Measurements from ENCODE around the gene SUGP2.

The SUGP2 gene

DNA sequence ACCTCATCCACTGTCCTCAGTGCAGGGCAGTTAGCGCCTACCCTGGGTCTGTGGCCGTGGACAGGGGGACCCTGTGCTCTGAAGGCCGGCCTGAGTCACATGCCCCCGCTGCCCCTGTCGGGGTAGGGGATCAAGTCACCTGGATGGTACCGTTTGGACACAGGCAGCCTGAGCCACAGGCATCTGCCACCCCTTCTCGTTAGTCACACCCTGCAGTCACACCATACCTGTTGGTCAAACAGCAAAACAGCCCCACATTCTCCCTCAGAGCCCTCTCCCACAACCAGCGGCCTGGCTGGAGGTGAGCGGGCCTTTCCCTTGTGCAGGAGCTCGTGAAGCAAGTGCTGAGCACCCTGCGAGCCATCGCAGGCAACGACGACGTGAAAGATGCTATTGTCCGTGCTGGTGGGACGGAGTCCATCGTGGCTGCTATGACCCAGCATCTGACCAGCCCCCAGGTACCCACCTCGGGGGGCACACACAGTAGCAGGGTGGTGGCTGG is 21.7 kb upstream of the SUGP2 start:
- H3K27ac ChIP-seq (ENCODE audit: poor library complexity, severe bottlenecking): no peak overlapping the region
- H3K4me1 ChIP-seq (ENCODE audit: insufficient read depth, poor library complexity, severe bottlenecking): no peaks in the 10 kb centered on the region
- ATAC-seq (ENCODE audit: low read depth) (no peak), DNase-seq (ENCODE audit: low spot score) (no peak)
- no peaks in the 10 kb centered on the region for H3K27me3 ChIP-seq (ENCODE audit: insufficient read depth, poor library complexity, severe bottlenecking)
- H3K36me3 ChIP-seq (ENCODE audit: low read depth): peaks cover 62% of the 10 kb centered on the region
- TF ChIP-seq, protein P1, sequence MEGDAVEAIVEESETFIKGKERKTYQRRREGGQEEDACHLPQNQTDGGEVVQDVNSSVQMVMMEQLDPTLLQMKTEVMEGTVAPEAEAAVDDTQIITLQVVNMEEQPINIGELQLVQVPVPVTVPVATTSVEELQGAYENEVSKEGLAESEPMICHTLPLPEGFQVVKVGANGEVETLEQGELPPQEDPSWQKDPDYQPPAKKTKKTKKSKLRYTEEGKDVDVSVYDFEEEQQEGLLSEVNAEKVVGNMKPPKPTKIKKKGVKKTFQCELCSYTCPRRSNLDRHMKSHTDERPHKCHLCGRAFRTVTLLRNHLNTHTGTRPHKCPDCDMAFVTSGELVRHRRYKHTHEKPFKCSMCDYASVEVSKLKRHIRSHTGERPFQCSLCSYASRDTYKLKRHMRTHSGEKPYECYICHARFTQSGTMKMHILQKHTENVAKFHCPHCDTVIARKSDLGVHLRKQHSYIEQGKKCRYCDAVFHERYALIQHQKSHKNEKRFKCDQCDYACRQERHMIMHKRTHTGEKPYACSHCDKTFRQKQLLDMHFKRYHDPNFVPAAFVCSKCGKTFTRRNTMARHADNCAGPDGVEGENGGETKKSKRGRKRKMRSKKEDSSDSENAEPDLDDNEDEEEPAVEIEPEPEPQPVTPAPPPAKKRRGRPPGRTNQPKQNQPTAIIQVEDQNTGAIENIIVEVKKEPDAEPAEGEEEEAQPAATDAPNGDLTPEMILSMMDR (IDR thresholded peaks at IDR 0.05; ENCODE audit: poor library complexity, severe bottlenecking): no peak
- H3K4me3 ChIP-seq (ENCODE audit: severe bottlenecking): no peak overlapping the region
- no peaks in the 10 kb centered on the region for H3K9me3 ChIP-seq (ENCODE audit: severe bottlenecking)

DNA sequence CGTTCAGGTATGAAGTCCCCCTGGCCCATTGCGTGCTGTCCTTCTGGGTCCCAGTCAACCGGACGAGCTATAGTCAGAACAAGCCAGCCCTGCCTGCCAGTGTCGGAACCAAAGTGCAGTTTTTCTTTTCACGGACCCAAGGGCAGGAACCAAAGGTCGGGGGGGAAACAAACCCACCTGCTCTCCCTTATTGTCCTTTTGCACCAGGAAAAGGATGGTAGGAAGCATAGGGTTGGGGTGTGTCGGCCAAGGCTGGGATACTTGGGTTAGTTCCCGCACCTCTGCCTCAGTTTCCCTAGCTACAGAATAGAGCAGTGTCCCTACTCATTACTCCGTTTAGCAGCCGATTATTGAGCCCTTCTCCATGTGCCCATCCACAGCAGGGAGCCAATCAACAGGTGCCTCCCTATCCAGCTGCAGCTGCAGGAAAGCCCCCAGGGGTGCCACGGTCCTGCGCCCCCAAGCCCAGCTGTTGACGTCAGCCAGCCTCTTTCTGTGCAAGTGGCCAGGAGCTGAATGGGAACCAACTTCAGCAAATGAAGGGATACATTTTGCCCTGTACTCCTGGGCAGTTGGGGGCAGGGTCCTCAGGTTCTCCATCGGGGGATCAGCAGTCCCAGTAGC is 21.1 kb upstream of the SUGP2 start:
- H3K27ac ChIP-seq (ENCODE audit: poor library complexity, severe bottlenecking): no peak overlapping the region
- no peaks in the 10 kb centered on the region for H3K4me1 ChIP-seq (ENCODE audit: insufficient read depth, poor library complexity, severe bottlenecking)
- H3K4me3 ChIP-seq (ENCODE audit: severe bottlenecking): no peak overlapping the region
- no peaks in the 10 kb centered on the region for H3K27me3 ChIP-seq (ENCODE audit: insufficient read depth, poor library complexity, severe bottlenecking)
- TF ChIP-seq, protein P1 (IDR thresholded peaks at IDR 0.05; ENCODE audit: poor library complexity, severe bottlenecking): no peak
- H3K9me3 ChIP-seq (ENCODE audit: severe bottlenecking): no peaks in the 10 kb centered on the region
- ATAC-seq (ENCODE audit: low read depth) (no peak), DNase-seq (ENCODE audit: low spot score) (no peak)
- H3K36me3 ChIP-seq (ENCODE audit: low read depth): peaks cover 66% of the 10 kb centered on the region

DNA sequence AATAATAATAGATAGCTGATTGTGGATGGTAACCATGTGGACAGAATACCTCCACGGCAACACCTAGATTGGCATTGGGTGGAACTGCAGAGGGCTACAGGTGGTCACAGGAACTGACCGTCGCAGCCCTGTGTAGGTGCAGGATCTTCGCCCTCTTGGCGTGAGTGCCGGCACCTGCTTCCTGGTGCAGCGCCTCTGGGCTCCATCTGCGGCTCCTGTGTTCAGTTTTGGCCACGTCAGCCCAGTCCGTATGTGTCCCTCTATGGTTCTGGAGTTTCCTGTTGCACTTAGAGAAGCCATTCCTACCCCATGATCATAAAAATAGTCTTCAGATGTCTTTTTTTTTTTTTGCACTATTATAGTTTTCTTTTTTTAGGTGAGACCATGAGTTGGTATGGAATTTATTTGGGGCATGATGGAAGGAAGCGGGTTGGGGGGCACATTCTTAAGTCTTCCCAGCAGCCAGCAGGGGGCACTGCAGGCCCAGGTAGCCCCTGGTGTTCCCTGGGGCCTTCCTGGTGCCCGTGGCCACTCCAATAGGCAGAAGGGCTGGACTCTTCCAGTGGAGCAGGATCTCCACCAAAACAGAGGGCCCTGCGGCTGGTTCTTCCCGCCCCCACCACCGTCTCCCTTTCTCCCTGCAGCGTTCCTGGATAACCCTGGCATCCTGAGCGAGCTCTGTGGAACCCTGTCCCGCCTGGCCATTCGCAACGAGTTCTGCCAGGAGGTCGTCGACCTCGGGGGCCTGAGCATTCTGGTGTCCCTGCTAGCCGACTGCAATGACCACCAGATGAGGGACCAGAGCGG is 20.4 kb upstream of the SUGP2 start:
- Histone ChIP-seq H3K9me3 (ENCODE audit: severe bottlenecking) (no peaks in the 10 kb centered on the region), H3K36me3 (ENCODE audit: low read depth) (peaks cover 71% of the 10 kb centered on the region), H3K4me1 (ENCODE audit: insufficient read depth, poor library complexity, severe bottlenecking) (no peaks in the 10 kb centered on the region), H3K27me3 (ENCODE audit: insufficient read depth, poor library complexity, severe bottlenecking) (no peaks in the 10 kb centered on the region), H3K27ac (ENCODE audit: poor library complexity, severe bottlenecking) (no peak overlapping the region), H3K4me3 (ENCODE audit: severe bottlenecking) (no peak overlapping the region)
- DNase-seq (ENCODE audit: low spot score) (no peak), ATAC-seq (ENCODE audit: low read depth) (no peak)
- TF ChIP-seq, protein P1 (IDR thresholded peaks at IDR 0.05; ENCODE audit: poor library complexity, severe bottlenecking): peak; percentile 45

DNA sequence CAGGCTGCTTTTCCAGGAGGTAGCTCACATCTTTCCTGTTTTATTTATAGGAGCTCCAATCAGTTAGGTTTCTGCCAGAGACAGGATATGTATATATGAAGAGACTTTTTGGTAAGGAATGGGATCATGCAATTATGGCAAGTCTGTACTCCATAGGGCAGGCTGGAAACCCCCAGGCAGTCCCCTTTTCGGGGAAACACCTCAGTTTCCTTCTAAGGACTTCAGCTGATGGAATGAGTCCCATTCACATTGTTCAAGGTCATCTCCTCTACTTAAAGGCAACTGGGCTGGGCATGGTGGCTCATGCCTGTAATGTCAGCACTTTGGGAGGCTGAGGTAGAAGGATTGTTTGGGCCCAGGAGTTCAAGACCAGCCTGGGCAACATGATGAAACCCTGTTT is 19.6 kb upstream of the SUGP2 start:
- DNase-seq (ENCODE audit: low spot score) (no peak), ATAC-seq (ENCODE audit: low read depth) (no peak)
- TF ChIP-seq, protein P1 (IDR thresholded peaks at IDR 0.05; ENCODE audit: poor library complexity, severe bottlenecking): no peak
- Histone ChIP-seq H3K36me3 (ENCODE audit: low read depth) (peaks cover 70% of the 10 kb centered on the region), H3K27ac (ENCODE audit: poor library complexity, severe bottlenecking) (no peak overlapping the region), H3K4me1 (ENCODE audit: insufficient read depth, poor library complexity, severe bottlenecking) (no peaks in the 10 kb centered on the region), H3K9me3 (ENCODE audit: severe bottlenecking) (no peaks in the 10 kb centered on the region), H3K4me3 (ENCODE audit: severe bottlenecking) (no peak overlapping the region), H3K27me3 (ENCODE audit: insufficient read depth, poor library complexity, severe bottlenecking) (no peaks in the 10 kb centered on the region)

All from RWPE2 (cell line).